Activated CD4-positive, alpha-beta T cell treated with anti-CD3 and anti-CD28 coated beads, Interleukin-2, amount 10 ng/mL, durations not matched to agents 7 days and 5 days (primary cell): ENCODE data around the gene ITCH. TPM values are rescaled to one million over a fixed set of nuclear protein-coding genes. Genes with fewer than 3 reads are reported as not detected.

Source experiments
- CTCF ChIA-PET: fragments of 350-600 bp; sonication (Branson Sonifier 250); formaldehyde crosslinking; loops from one replicate; lab custom pipeline; 2021; ENCODE audit warnings: antibody characterized with exemption; lab: Charles Lee
- POLR2A ChIA-PET: fragments of 350-600 bp; sonication (Branson Sonifier 250); formaldehyde crosslinking; loops from one replicate; lab custom pipeline; 2021; ENCODE audit warnings: antibody characterized with exemption; lab: Charles Lee
- DNase-seq: peaks from one replicate; pipeline ENCODE4 v3.0.0-alpha.2; 2020
- H3K27ac Mint-ChIP-seq: one replicate; pipeline ENCODE4 v1.8.0; 2021; ENCODE audit warnings: mild to moderate bottlenecking, moderate library complexity, mixed read lengths
- H3K27me3 Mint-ChIP-seq: one replicate; pipeline ENCODE4 v1.8.0; 2021; ENCODE audit warnings: mixed read lengths
- H3K36me3 Mint-ChIP-seq: one replicate; pipeline ENCODE4 v1.8.0; 2021; ENCODE audit warnings: low read depth, mixed read lengths
- H3K4me1 Mint-ChIP-seq: one replicate; pipeline ENCODE4 v1.8.0; 2021; ENCODE audit warnings: mixed read lengths
- H3K4me3 Mint-ChIP-seq: one replicate; pipeline ENCODE4 v1.8.0; 2021; ENCODE audit warnings: mild to moderate bottlenecking, moderate library complexity, mixed read lengths
- H3K9me3 Mint-ChIP-seq: one replicate; pipeline ENCODE4 v1.8.0; 2021; ENCODE audit warnings: mixed read lengths
- total RNA-seq, 2 experiments: library from RNA; stranded (reverse); gene quantifications; one replicate each; pipeline ENCODE4 v1.2.3, GENCODE V29; 2021

Gene ITCH
- total RNA-seq, 2 experiments from 2014 or later, result 46.9 to 48.5 TPM

- peaks cover 28% of the 10 kb centered on the region for H3K36me3 Mint-ChIP-seq
- peak; percentile 44 for DNase-seq
- H3K27me3 Mint-ChIP-seq, result no peaks in the 10 kb centered on the region
- H3K27ac Mint-ChIP-seq, result no peak overlapping the region
- ChIA-PET CTCF (interaction anchor here (0.8 to 1.3 kb wide), 2 partner anchors 31 to 224 kb away, joined by 3 to 8 read pairs; no protein-coding TSS in a partner anchor), POLR2A (no interaction called here)
- no peaks in the 10 kb centered on the region for H3K9me3 Mint-ChIP-seq
- peaks cover 7% of the 10 kb centered on the region for H3K4me1 Mint-ChIP-seq
- no peak overlapping the region for H3K4me3 Mint-ChIP-seq
These were observed 173.8 kb downstream of the ITCH start for GRCh38 chr20:34536798-34537394.

DNA sequence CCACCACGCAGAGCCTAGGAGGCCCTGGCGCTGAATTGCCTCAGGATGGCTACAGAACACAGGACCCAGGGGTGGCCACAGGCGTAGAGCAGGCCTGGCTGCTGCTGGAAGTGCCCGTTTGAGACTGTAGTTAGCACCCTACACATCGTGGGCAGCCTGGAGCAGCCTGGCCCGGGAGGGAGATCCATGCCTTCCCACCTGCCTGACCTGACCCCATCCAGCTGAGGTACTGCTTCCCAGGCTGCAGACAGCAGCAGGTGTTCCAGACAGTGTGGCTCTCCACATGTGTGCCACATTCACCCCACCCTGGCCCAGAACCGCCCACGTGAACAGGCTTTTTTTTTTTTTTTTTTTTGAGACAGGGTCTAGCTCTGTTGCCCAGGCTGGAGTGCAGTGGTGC is 174.6 kb downstream of the ITCH start:
- ChIA-PET POLR2A (no interaction called here), CTCF (interaction anchor here (0.6 to 2.8 kb wide), 4 partner anchors 22 to 174 kb away, joined by 3 to 10 read pairs (median 4); partner anchors contain the start of gene TP53INP2)
- Mint-ChIP-seq H3K4me1 (peaks cover 7% of the 10 kb centered on the region), H3K36me3 (peaks cover 28% of the 10 kb centered on the region), H3K9me3 (no peaks in the 10 kb centered on the region), H3K27ac (no peak overlapping the region), H3K4me3 (no peak overlapping the region), H3K27me3 (no peaks in the 10 kb centered on the region)
- no peak for DNase-seq

GRCh38 chr20:34538671-34539123 is 175.6 kb downstream of the ITCH start:
- ChIA-PET CTCF (interaction anchor here (0.6 to 2.8 kb wide), 7 partner anchors 23 to 837 kb away, joined by 3 to 10 read pairs (median 3); partner anchors contain the start of gene TP53INP2), POLR2A (no interaction called here)
- no peak overlapping the region for H3K27ac Mint-ChIP-seq
- H3K27me3 Mint-ChIP-seq, result no peaks in the 10 kb centered on the region
- no peaks in the 10 kb centered on the region for H3K9me3 Mint-ChIP-seq
- peaks cover 28% of the 10 kb centered on the region for H3K36me3 Mint-ChIP-seq
- H3K4me1 Mint-ChIP-seq, result peaks cover 7% of the 10 kb centered on the region
- H3K4me3 Mint-ChIP-seq, result no peak overlapping the region
- DNase-seq, result peak; percentile 61

- no peak for DNase-seq
- H3K4me3 Mint-ChIP-seq, result no peak overlapping the region
- H3K4me1 Mint-ChIP-seq, result peaks cover 16% of the 10 kb centered on the region
- ChIA-PET POLR2A (interaction anchor here (0.6 kb wide), 1 partner anchor 329 kb away, joined by 6 read pairs; no protein-coding TSS in a partner anchor), CTCF (interaction anchor here (0.6 to 2.8 kb wide), 3 partner anchors 25 to 177 kb away, joined by 3 to 10 read pairs (median 4); partner anchors contain the start of gene ITCH)
- H3K27me3 Mint-ChIP-seq, result no peaks in the 10 kb centered on the region
- H3K9me3 Mint-ChIP-seq, result no peaks in the 10 kb centered on the region
- H3K27ac Mint-ChIP-seq, result no peak overlapping the region
- H3K36me3 Mint-ChIP-seq, result peaks cover 25% of the 10 kb centered on the region
These were observed 176.7 kb downstream of the ITCH start for GRCh38 chr20:34539756-34540155.

DNA sequence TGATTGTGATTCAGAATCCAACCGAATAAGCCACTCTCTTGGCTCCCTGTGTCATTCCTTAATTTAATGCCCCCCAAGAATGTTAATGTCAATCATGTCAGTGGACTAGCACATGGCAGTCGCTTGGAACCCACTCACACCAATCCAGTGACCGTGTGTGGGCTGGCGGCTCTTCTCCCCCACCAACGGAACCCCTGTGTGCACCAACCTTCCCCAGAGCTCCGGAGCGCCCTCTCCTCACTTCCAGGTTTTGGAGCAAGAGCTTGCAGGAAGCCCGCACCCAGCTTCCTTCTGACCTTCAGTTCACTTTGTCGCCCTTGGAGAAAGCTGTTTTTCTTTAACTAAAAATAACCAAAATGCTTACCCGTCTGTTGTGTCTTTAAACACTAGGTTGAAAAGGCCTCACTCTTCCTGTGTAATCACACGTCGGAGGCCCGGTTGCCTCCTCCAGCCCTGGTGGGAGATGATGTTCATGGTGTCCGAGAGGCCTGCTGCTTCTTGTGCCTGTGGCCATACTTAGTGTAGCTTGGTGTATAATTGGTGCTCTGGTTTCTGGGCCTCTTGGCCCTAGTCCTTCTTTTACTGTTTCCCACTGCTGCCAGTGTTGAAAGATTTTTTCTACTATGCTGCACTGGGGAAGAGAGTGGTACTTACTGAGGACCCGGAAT is 177.7 kb downstream of the ITCH start:
- no peak overlapping the region for H3K4me3 Mint-ChIP-seq
- no peak for DNase-seq
- CTCF ChIA-PET, result interaction anchor here (2.8 kb wide), 1 partner anchor 25 kb away, joined by 10 read pairs; no protein-coding TSS in a partner anchor
- no peaks in the 10 kb centered on the region for H3K27me3 Mint-ChIP-seq
- POLR2A ChIA-PET, result no interaction called here
- H3K36me3 Mint-ChIP-seq, result peaks cover 16% of the 10 kb centered on the region
- H3K4me1 Mint-ChIP-seq, result peaks cover 17% of the 10 kb centered on the region
- H3K9me3 Mint-ChIP-seq, result no peaks in the 10 kb centered on the region
- H3K27ac Mint-ChIP-seq, result peak overlapping the region; percentile 54

DNA sequence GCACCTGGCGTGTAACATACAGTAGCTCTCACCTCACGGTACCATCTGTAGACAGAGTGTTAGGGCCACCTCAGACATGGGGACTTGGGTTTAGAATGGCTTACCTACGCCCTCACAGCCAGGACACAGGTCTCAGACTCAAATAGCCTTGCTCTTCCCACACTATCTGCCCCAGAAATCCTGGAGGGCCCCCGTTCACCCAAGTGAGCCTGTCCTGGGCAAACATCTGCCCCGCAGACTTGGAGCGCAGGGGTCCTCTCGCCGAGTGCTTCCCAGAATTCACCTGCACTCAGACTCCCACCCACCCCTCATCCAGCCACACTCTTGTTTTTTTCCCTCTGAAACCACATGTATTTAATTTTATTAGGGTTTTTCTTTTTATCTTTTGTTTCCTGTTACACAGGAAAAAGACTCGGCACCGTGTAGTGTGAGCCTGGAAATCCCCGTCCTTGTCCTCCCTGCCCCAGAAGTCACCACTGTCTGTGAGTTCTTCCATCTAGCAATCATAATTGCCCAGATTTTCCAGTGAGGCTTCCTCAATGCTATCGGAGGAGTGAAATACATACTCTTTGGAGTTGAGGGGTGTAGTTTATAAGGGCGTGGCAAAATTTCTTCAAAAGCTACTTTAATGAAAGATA is 178.3 kb downstream of the ITCH start:
- Mint-ChIP-seq H3K4me1 (peaks cover 17% of the 10 kb centered on the region), H3K9me3 (no peaks in the 10 kb centered on the region), H3K27ac (peak overlapping the region; percentile 73), H3K27me3 (no peaks in the 10 kb centered on the region), H3K4me3 (no peak overlapping the region), H3K36me3 (peaks cover 16% of the 10 kb centered on the region)
- ChIA-PET CTCF (no interaction called here), POLR2A (no interaction called here)
- DNase-seq, result no peak

- Mint-ChIP-seq H3K4me3 (no peak overlapping the region), H3K27ac (no peak overlapping the region), H3K4me1 (peaks cover 17% of the 10 kb centered on the region), H3K27me3 (no peaks in the 10 kb centered on the region), H3K9me3 (no peaks in the 10 kb centered on the region), H3K36me3 (peaks cover 16% of the 10 kb centered on the region)
- POLR2A ChIA-PET, result no interaction called here
- no peak for DNase-seq
- CTCF ChIA-PET, result no interaction called here
These were observed 178.8 kb downstream of the ITCH start for GRCh38 chr20:34541917-34542316.

DNA sequence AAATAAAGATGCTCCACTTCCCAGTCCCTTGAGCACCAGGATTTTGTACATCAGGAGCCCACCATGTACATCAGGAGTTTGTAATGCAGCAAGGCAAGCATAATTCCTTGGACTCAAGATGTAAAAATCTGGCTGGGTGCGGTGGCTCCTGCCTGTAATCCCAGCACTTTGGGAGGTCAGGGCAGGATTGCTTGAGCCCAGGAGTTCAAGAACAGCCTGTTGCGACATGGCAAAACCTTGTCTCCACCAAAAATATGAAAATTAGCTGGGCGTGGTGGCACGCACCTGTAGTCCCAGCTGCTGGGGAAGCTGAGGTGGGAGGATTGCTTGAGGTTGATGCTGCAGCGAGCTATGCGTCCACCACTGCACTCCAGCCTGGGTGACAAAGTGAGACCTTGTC is 179.4 kb downstream of the ITCH start:
- no peak for DNase-seq
- CTCF ChIA-PET, result no interaction called here
- H3K27me3 Mint-ChIP-seq, result no peaks in the 10 kb centered on the region
- H3K27ac Mint-ChIP-seq, result no peak overlapping the region
- peaks cover 14% of the 10 kb centered on the region for H3K36me3 Mint-ChIP-seq
- POLR2A ChIA-PET, result interaction anchor here (0.7 kb wide), 1 partner anchor 248 kb away, joined by 3 read pairs; no protein-coding TSS in a partner anchor
- no peak overlapping the region for H3K4me3 Mint-ChIP-seq
- H3K4me1 Mint-ChIP-seq, result peaks cover 17% of the 10 kb centered on the region
- H3K9me3 Mint-ChIP-seq, result no peaks in the 10 kb centered on the region

DNA sequence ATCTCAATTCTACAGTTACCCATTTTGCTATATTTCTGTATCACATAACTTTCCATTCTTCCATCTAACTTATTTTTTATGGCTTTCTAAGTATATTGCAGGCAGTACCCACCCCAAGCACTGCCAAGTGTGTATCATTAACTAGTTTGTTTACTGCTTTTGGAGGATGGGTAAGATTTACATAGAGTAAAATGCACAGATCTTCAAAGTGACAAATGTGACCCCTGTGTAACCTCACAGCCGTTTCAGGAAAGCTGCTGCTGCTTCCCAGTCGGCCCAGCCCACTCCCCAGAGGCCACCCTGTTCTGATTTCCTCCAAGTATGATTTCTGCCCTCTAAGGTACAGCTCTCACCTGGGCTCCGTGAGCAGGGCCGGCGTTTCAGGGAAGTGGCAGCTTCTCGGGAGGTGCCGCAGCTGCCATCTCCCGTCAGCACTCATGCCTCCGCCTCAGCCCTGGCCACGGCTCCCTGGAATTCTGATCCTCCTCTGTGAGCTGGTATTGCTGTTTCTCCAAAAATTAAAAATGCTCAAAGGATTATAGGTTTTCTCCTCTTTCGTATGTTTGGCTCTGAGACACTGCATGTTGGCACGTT is 180.5 kb downstream of the ITCH start:
- H3K4me3 Mint-ChIP-seq, result no peak overlapping the region
- ChIA-PET CTCF (interaction anchor here (1.1 to 2.3 kb wide), 5 partner anchors 12 to 231 kb away, joined by 3 to 9 read pairs (median 5); no protein-coding TSS in a partner anchor), POLR2A (interaction anchor here (0.6 kb wide), 1 partner anchor 227 kb away, joined by 3 read pairs; no protein-coding TSS in a partner anchor)
- no peak overlapping the region for H3K27ac Mint-ChIP-seq
- H3K27me3 Mint-ChIP-seq, result no peaks in the 10 kb centered on the region
- peaks cover 17% of the 10 kb centered on the region for H3K4me1 Mint-ChIP-seq
- peaks cover 14% of the 10 kb centered on the region for H3K36me3 Mint-ChIP-seq
- no peak for DNase-seq
- no peaks in the 10 kb centered on the region for H3K9me3 Mint-ChIP-seq

- ChIA-PET CTCF (interaction anchor here (1.1 to 2.3 kb wide), 6 partner anchors 9 to 231 kb away, joined by 3 to 9 read pairs (median 4); no protein-coding TSS in a partner anchor), POLR2A (no interaction called here)
- H3K4me3 Mint-ChIP-seq, result peak overlapping the region; percentile 4
- peaks cover 17% of the 10 kb centered on the region for H3K4me1 Mint-ChIP-seq
- peak; percentile 38 for DNase-seq
- no peak overlapping the region for H3K27ac Mint-ChIP-seq
- H3K27me3 Mint-ChIP-seq, result no peaks in the 10 kb centered on the region
- H3K36me3 Mint-ChIP-seq, result peaks cover 14% of the 10 kb centered on the region
- no peaks in the 10 kb centered on the region for H3K9me3 Mint-ChIP-seq
These were observed 181.2 kb downstream of the ITCH start for GRCh38 chr20:34544109-34544796.

DNA sequence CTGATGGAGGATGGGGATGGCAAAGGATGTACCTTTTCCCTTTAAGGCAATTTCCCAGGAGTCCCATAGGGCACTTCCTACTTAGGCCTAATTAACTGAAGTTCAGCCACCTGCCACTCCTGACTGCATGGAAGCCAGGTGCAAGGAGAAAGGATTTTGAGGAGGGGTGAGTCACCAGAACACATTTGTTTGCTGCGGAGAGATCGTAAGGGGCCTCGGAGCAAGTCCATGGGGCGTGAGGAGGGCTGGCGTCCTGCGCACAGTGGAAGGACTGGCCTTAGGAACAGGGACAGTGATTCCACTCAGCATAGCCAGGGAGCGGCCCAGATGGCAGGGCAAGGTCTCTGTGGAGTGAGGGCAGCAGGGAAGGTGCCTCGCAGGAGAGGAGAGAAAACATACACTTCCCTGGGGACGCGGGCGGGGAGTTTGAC is 183.7 kb downstream of the ITCH start:
- H3K4me3 Mint-ChIP-seq, result no peak overlapping the region
- no peaks in the 10 kb centered on the region for H3K9me3 Mint-ChIP-seq
- H3K27me3 Mint-ChIP-seq, result no peaks in the 10 kb centered on the region
- no peak for DNase-seq
- ChIA-PET POLR2A (no interaction called here), CTCF (interaction anchor here (0.6 kb wide), 1 partner anchor 15 kb away, joined by 3 read pairs; no protein-coding TSS in a partner anchor)
- H3K27ac Mint-ChIP-seq, result no peak overlapping the region
- H3K4me1 Mint-ChIP-seq, result peaks cover 10% of the 10 kb centered on the region
- no peaks in the 10 kb centered on the region for H3K36me3 Mint-ChIP-seq
